ENCODE measurements around the gene TENM4. TPM values are rescaled to one million over a fixed set of nuclear protein-coding genes. Genes with fewer than 3 reads are reported as not detected.

TENM4 gene
- polyA plus RNA-seq, 3 donors: 0.31 to 1.7 TPM; not detected in 1

GRCh38 chr11:79070518-79070917, 370.3 kb downstream of the TENM4 start:
- Histone ChIP-seq H3K27me3 (ENCODE audit: control insufficient read depth in 2 of 2, insufficient read depth in 2 of 2, low read length in 2 of 2) (peaks cover 0 to 12% of the 10 kb centered on the region in 2 donors), H3K36me3 (replicated peaks in 1 of 2; ENCODE audit: control insufficient read depth in 1 of 2, insufficient read depth in 2 of 2, low read length in 2 of 2) (no peaks in the 10 kb centered on the region), H4K20me1 (ENCODE audit: insufficient read depth, low read length) (no peaks in the 10 kb centered on the region), H3K4me2 (replicated peaks; ENCODE audit: extremely low read depth, low read length, poor library complexity, severe bottlenecking) (no peak overlapping the region), H3K4me3 (replicated peaks in 1 of 3; ENCODE audit: low read depth in 2 of 3, low read length in 3 of 3) (no peak overlapping the region), H3K4me1 (ENCODE audit: control insufficient read depth in 1 of 2, insufficient read depth in 2 of 2, low read length in 2 of 2) (no peaks in the 10 kb centered on the region), H3K27ac (ENCODE audit: low read depth in 1 of 2, low read length in 2 of 2) (no peak overlapping the region), H3K79me2 (ENCODE audit: insufficient read depth, low read length) (no peaks in the 10 kb centered on the region), H2AFZ (ENCODE audit: insufficient read depth, low read depth, low read length, poor library complexity, severe bottlenecking) (no peak overlapping the region), H3K9ac (ENCODE audit: insufficient read depth, low read length, poor library complexity, severe bottlenecking) (no peak overlapping the region), H3K9me3 (replicated peaks in 1 of 2; ENCODE audit: control insufficient read depth in 1 of 2, insufficient read depth in 1 of 2, low read length in 2 of 2) (no peaks in the 10 kb centered on the region)
- WGBS (ENCODE audit: insufficient coverage): 92% methylated on average over 2 of the region's 4 CpGs
- TF ChIP-seq, protein P1, sequence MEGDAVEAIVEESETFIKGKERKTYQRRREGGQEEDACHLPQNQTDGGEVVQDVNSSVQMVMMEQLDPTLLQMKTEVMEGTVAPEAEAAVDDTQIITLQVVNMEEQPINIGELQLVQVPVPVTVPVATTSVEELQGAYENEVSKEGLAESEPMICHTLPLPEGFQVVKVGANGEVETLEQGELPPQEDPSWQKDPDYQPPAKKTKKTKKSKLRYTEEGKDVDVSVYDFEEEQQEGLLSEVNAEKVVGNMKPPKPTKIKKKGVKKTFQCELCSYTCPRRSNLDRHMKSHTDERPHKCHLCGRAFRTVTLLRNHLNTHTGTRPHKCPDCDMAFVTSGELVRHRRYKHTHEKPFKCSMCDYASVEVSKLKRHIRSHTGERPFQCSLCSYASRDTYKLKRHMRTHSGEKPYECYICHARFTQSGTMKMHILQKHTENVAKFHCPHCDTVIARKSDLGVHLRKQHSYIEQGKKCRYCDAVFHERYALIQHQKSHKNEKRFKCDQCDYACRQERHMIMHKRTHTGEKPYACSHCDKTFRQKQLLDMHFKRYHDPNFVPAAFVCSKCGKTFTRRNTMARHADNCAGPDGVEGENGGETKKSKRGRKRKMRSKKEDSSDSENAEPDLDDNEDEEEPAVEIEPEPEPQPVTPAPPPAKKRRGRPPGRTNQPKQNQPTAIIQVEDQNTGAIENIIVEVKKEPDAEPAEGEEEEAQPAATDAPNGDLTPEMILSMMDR (IDR thresholded peaks at IDR 0.05): no peak
- H3K4me3 Mint-ChIP-seq: no peak overlapping the region
- no peaks in the 10 kb centered on the region for H3K4me1 Mint-ChIP-seq
- no peaks in the 10 kb centered on the region for H3K36me3 Mint-ChIP-seq
- no peak for DNase-seq
- H3K27me3 Mint-ChIP-seq (ENCODE audit: low read depth in 3 of 3): peaks cover 10 to 13% (median 11%) of the 10 kb centered on the region in 3 donors
- intact Hi-C loops (cut with micrococcal nuclease): no loop called here
- peaks cover 0 to 3% (median 0%) of the 10 kb centered on the region in 7 donors for H3K9me3 Mint-ChIP-seq
- H3K27ac Mint-ChIP-seq: no peak overlapping the region

- no peak for DNase-seq
- no peaks in the 10 kb centered on the region for H3K4me1 Mint-ChIP-seq
- H3K27ac Mint-ChIP-seq: no peak overlapping the region
- TF ChIP-seq, protein P1 (IDR thresholded peaks at IDR 0.05): no peak
- no peak overlapping the region for H3K27ac ChIP-seq (ENCODE audit: low read depth in 1 of 2, low read length in 2 of 2)
- H3K9me3 Mint-ChIP-seq: peaks cover 0 to 3% (median 0%) of the 10 kb centered on the region in 7 donors
- no peaks in the 10 kb centered on the region for H3K36me3 ChIP-seq (replicated peaks in 1 of 2; ENCODE audit: control insufficient read depth in 1 of 2, insufficient read depth in 2 of 2, low read length in 2 of 2)
- WGBS (ENCODE audit: insufficient coverage): 97% methylated on average over 27 of the region's 30 CpGs
- no peaks in the 10 kb centered on the region for H3K36me3 Mint-ChIP-seq
- no peak overlapping the region for H3K4me3 ChIP-seq (replicated peaks in 1 of 3; ENCODE audit: low read depth in 2 of 3, low read length in 3 of 3)
- H3K27me3 Mint-ChIP-seq (ENCODE audit: low read depth in 3 of 3): peaks cover 11 to 14% (median 13%) of the 10 kb centered on the region in 3 donors
- H3K4me3 Mint-ChIP-seq: no peak overlapping the region
- H2AFZ ChIP-seq (ENCODE audit: insufficient read depth, low read depth, low read length, poor library complexity, severe bottlenecking): no peak overlapping the region
- intact Hi-C loops (cut with micrococcal nuclease): no loop called here
- no peaks in the 10 kb centered on the region for H4K20me1 ChIP-seq (ENCODE audit: insufficient read depth, low read length)
- no peaks in the 10 kb centered on the region for H3K9me3 ChIP-seq (replicated peaks in 1 of 2; ENCODE audit: control insufficient read depth in 1 of 2, insufficient read depth in 1 of 2, low read length in 2 of 2)
- H3K4me1 ChIP-seq (ENCODE audit: control insufficient read depth in 1 of 2, insufficient read depth in 2 of 2, low read length in 2 of 2): no peaks in the 10 kb centered on the region
- H3K79me2 ChIP-seq (ENCODE audit: insufficient read depth, low read length): no peaks in the 10 kb centered on the region
- H3K9ac ChIP-seq (ENCODE audit: insufficient read depth, low read length, poor library complexity, severe bottlenecking): no peak overlapping the region
- H3K27me3 ChIP-seq (ENCODE audit: control insufficient read depth in 2 of 2, insufficient read depth in 2 of 2, low read length in 2 of 2): peaks cover 0 to 12% of the 10 kb centered on the region in 2 donors
- no peak overlapping the region for H3K4me2 ChIP-seq (replicated peaks; ENCODE audit: extremely low read depth, low read length, poor library complexity, severe bottlenecking)
Observed at GRCh38 chr11:79069504-79069903, 371.3 kb downstream of the TENM4 start.

Data from CD14-positive monocyte (primary cell).